Activated CD4-positive, CD25-positive, alpha-beta regulatory T cell treated with anti-CD3 and anti-CD28 coated beads, Interleukin-2, amount 50 U/mL, for 24 hours (primary cell): ENCODE measurements around the gene TCL1B.

Source experiments
- ATAC-seq, 2 donors: fragments of 150-1000 bp; cut with Tn5 transposase; one replicate each; pipeline ENCODE4 v1.10.0; 2021; ENCODE audit warnings: mild to moderate bottlenecking in 1 of 2, moderate library complexity in 1 of 2

Gene TCL1B

GRCh38 chr14:95667249-95667693, 19.0 kb upstream of the TCL1B start:
- ATAC-seq = no peak

- no peak for ATAC-seq
These were observed 17.9 kb upstream of the TCL1B start for GRCh38 chr14:95668235-95668772.

GRCh38 chr14:95674613-95675012, 11.6 kb upstream of the TCL1B start:
- no peak for ATAC-seq

- no peak for ATAC-seq
These were observed 10.7 kb upstream of the TCL1B start for GRCh38 chr14:95675486-95675885.

GRCh38 chr14:95677179-95677835, 8.9 kb upstream of the TCL1B start:
- ATAC-seq = no peak

- no peak for ATAC-seq
These were observed 6.9 kb upstream of the TCL1B start for GRCh38 chr14:95679148-95679815.

- no peak for ATAC-seq
These were observed 6.1 kb upstream of the TCL1B start for GRCh38 chr14:95679998-95680735.

- no peak for ATAC-seq
These were observed 5.1 kb upstream of the TCL1B start for GRCh38 chr14:95681153-95681552.

GRCh38 chr14:95683793-95684192, 2.4 kb upstream of the TCL1B start:
- ATAC-seq = peak; percentile 25 to 36

- ATAC-seq = no peak
These were observed 709 bp downstream of the TCL1B start for GRCh38 chr14:95686935-95687334.

- ATAC-seq = no peak
These were observed 3.2 kb downstream of the TCL1B start for GRCh38 chr14:95689441-95689840.

GRCh38 chr14:95690815-95691214, 4.6 kb downstream of the TCL1B start:
- ATAC-seq = no peak

- no peak for ATAC-seq
These were observed 5.4 kb downstream of the TCL1B start for GRCh38 chr14:95691591-95691990.

GRCh38 chr14:95692109-95692508, 5.9 kb downstream of the TCL1B start:
- ATAC-seq = no peak

- ATAC-seq = no peak
These were observed 8.8 kb downstream of the TCL1B start for GRCh38 chr14:95695051-95695450.

GRCh38 chr14:95695913-95696312, 9.7 kb downstream of the TCL1B start:
- ATAC-seq = no peak

GRCh38 chr14:95696741-95697140, 10.5 kb downstream of the TCL1B start:
- ATAC-seq = no peak

GRCh38 chr14:95697764-95698163, 11.5 kb downstream of the TCL1B start:
- ATAC-seq = no peak

- no peak for ATAC-seq
These were observed 12.1 kb downstream of the TCL1B start for GRCh38 chr14:95698287-95698686.

- no peak for ATAC-seq
These were observed 13.2 kb downstream of the TCL1B start for GRCh38 chr14:95699412-95699811.

- no peak for ATAC-seq
These were observed 14.2 kb downstream of the TCL1B start for GRCh38 chr14:95700221-95700976.

- no peak for ATAC-seq
These were observed 15.6 kb downstream of the TCL1B start for GRCh38 chr14:95701846-95702221.

GRCh38 chr14:95703341-95703740, 17.1 kb downstream of the TCL1B start:
- ATAC-seq = no peak
